Vagina (tissue), 2 donors: ENCODE measurements around the gene RASA3.

ENCODE experiments used
- CTCF ChIP-seq, 3 experiments: fragments of 450-650 bp in 2 of 3; fragments of 200-600 bp in 1 of 3; sonication (generic) in 1 of 3; IDR thresholded peaks; one replicate each; pipeline ENCODE4 v1.5.1; 2017 to 2019; ENCODE audit warnings: antibody characterized with exemption in 3 of 3, mild to moderate bottlenecking in 2 of 3, moderate library complexity in 2 of 3
- POLR2A ChIP-seq, 2 donors: fragments of 450-650 bp; IDR thresholded peaks; one replicate each; pipeline ENCODE4 v1.6.1; 2017; ENCODE audit warnings: antibody characterized with exemption in 2 of 2, mild to moderate bottlenecking in 2 of 2, moderate library complexity in 2 of 2
- POLR2AphosphoS5 ChIP-seq, 2 donors: sonication (generic); formaldehyde crosslinking; IDR thresholded peaks; one replicate each; pipeline ENCODE4 v1.9.0; 2017; ENCODE audit warnings: antibody characterized with exemption in 2 of 2, mild to moderate bottlenecking in 2 of 2, low read depth in 1 of 2; ENCODE audit not compliant: insufficient read depth in 1 of 2

- no peak for TF ChIP-seq POLR2A (IDR thresholded peaks at IDR 0.05)
- no peak for TF ChIP-seq POLR2AphosphoS5 (IDR thresholded peaks at IDR 0.05; ENCODE audit: insufficient read depth in 1 of 2, low read depth in 1 of 2)
- TF ChIP-seq CTCF (IDR thresholded peaks at IDR 0.05): no peak
These were observed 61.0 kb downstream of the RASA3 start for GRCh38 chr13:114071410-114071809.
